HepG2 (cell line): ENCODE data around the gene VPS11. TPM values are rescaled to one million over a fixed set of nuclear protein-coding genes. Genes with fewer than 3 reads are reported as not detected.

Source experiments
- AKAP8 ChIP-seq: sonication (generic); formaldehyde crosslinking; IDR thresholded peaks from 2 replicates; pipeline ENCODE4 v1.5.1; 2020; ENCODE audit warnings: mild to moderate bottlenecking, missing genetic modification reagents
- E2F1 ChIP-seq: sonication (generic); formaldehyde crosslinking; IDR thresholded peaks from 2 replicates; pipeline ENCODE4 v1.5.0; 2020; ENCODE audit warnings: missing genetic modification reagents
- FIP1L1 ChIP-seq: fragments of 200-400 bp; formaldehyde crosslinking; IDR thresholded peaks from 2 replicates; pipeline ENCODE4 v1.6.1; 2018; ENCODE audit warnings: low read depth, mild to moderate bottlenecking, low read length, moderate library complexity, borderline replicate concordance; ENCODE audit not compliant: insufficient read depth
- FOXK1 ChIP-seq: sonication (generic); formaldehyde crosslinking; IDR thresholded peaks from 2 replicates; pipeline ENCODE4 v1.4.0; 2020; ENCODE audit warnings: low read depth, missing genetic modification reagents, borderline replicate concordance
- GATAD1 ChIP-seq: IDR thresholded peaks from 2 replicates; pipeline ENCODE4 v1.6.1; 2016; ENCODE audit warnings: missing genetic modification reagents, missing compliant biosample characterization
- HNRNPUL1 ChIP-seq: fragments of 200-400 bp; formaldehyde crosslinking; IDR thresholded peaks from 2 replicates; pipeline ENCODE4 v1.6.1; 2017; ENCODE audit warnings: low read depth, mild to moderate bottlenecking, low read length, moderate library complexity
- KDM4B ChIP-seq: sonication (generic); formaldehyde crosslinking; IDR thresholded peaks from 2 replicates; pipeline ENCODE4 v1.4.0; 2020; ENCODE audit warnings: missing genetic modification reagents
- NR1H2 ChIP-seq: sonication (generic); formaldehyde crosslinking; IDR thresholded peaks from 2 replicates; pipeline ENCODE4 v1.8.1; 2022; ENCODE audit warnings: low read depth, missing genetic modification reagents, borderline replicate concordance
- RXRB ChIP-seq: IDR thresholded peaks from 2 replicates; pipeline ENCODE4 v1.6.1; 2016; ENCODE audit warnings: borderline replicate concordance, missing genetic modification reagents, missing compliant biosample characterization
- SETDB1 ChIP-seq: sonication (generic); formaldehyde crosslinking; IDR thresholded peaks from 2 replicates; pipeline ENCODE4 v1.5.1; 2020; ENCODE audit warnings: missing genetic modification reagents, mild to moderate bottlenecking, borderline replicate concordance
- SIN3A ChIP-seq: IDR thresholded peaks from 2 replicates; pipeline ENCODE4 v1.6.1; 2011; ENCODE audit warnings: low read depth, mild to moderate bottlenecking, control low read depth, low read length, borderline replicate concordance
- TGIF2 ChIP-seq: IDR thresholded peaks from 2 replicates; pipeline ENCODE4 v1.6.1; 2016; ENCODE audit warnings: control low read depth, missing compliant biosample characterization
- ZBTB7B ChIP-seq: sonication (generic); formaldehyde crosslinking; IDR thresholded peaks from 2 replicates; pipeline ENCODE4 v1.4.0; 2020; ENCODE audit warnings: missing genetic modification reagents
- ZFP36L2 ChIP-seq: sonication (generic); formaldehyde crosslinking; IDR thresholded peaks from 2 replicates; pipeline ENCODE4 v1.4.0; 2020; ENCODE audit warnings: missing genetic modification reagents
- ZNF430 ChIP-seq: sonication (generic); formaldehyde crosslinking; IDR thresholded peaks from 2 replicates; pipeline ENCODE4 v1.9.0; 2021; ENCODE audit warnings: mild to moderate bottlenecking, missing genetic modification reagents
- ZNF609 ChIP-seq: sonication (generic); formaldehyde crosslinking; IDR thresholded peaks from 2 replicates; pipeline ENCODE4 v1.4.0; 2020; ENCODE audit warnings: mild to moderate bottlenecking, missing genetic modification reagents, borderline replicate concordance
- ZNF777 ChIP-seq: sonication (generic); formaldehyde crosslinking; IDR thresholded peaks from 2 replicates; pipeline ENCODE4 v1.4.0; 2020; ENCODE audit warnings: missing genetic modification reagents
- polyA plus RNA-seq, 8 experiments: library from polyadenylated mRNA; depleted of rRNA in 3 of 8; stranded (reverse) in 7 of 8; unstranded in 1 of 8; fragments of >200 nt; fragmentation: Illumina TruSeq in 4 of 8; extraction: Trizol in 4 of 8; gene quantifications; 2 replicates each; pipeline versions ENCODE4 v1.2.1 to v1.2.3, GENCODE V29; 2011 to 2016; ENCODE audit warnings: low read depth in 4 of 8, missing spikeins in 1 of 8, mixed read lengths in 1 of 8; ENCODE audit not compliant: insufficient read depth in 1 of 8
- total RNA-seq, 5 experiments: library from RNA; depleted of rRNA; stranded (reverse); fragments of >200 nt; fragmentation: Illumina TruSeq; extraction: Trizol; gene quantifications; 2 replicates each; pipeline ENCODE4 v1.2.3, GENCODE V29; 2016; ENCODE audit warnings: low read depth in 1 of 5
- TF ChIP-seq, protein P1 (sequence below): IDR thresholded peaks from 2 replicates; pipeline ENCODE4 v1.6.1; 2016; ENCODE audit warnings: missing biosample characterization, missing genetic modification reagents, low read depth
- TF ChIP-seq, protein P2 (sequence below): sonication (generic); formaldehyde crosslinking; conservative IDR thresholded peaks from 2 replicates; pipeline ENCODE4 v1.8.1; 2023; ENCODE audit warnings: missing genetic modification reagents
- TF ChIP-seq, protein P3 (sequence below): fragments of 450-650 bp; IDR thresholded peaks from 2 replicates; pipeline ENCODE4 v1.6.1; 2016

VPS11 gene
- total and polyA plus RNA-seq, 2 of the 13 experiments (the other 11 are each of a cell fraction or from before 2014, with no cell fraction given): 13.7 to 21.6 TPM

DNA sequence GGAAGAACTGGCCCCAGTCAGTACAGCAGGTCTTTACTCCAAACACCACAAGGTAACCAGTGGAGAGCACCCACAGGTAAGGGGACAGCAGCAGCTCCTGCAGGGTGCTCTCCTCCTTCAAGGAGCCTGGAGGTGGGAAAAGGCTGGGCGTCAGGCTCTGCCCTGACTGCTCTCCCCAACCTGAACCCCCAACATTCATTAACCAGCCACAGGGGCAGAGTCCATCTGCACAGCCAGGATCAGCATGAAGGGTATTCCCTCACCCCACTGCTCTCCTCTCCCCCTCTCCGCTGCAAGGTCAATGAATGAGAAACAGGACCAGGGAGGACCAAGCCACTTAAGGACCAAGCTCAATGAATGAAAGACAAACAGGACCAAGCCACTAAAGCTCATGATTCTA, 40.6 kb upstream of the VPS11 start (continued):
- TF ChIP-seq FIP1L1: no peak
- 0 out of 2 replicates have a peak, but pooled peaks have one; percentile 58 for TF ChIP-seq AKAP8 (CRISPR knock-in tag)
- TF ChIP-seq, protein P1, sequence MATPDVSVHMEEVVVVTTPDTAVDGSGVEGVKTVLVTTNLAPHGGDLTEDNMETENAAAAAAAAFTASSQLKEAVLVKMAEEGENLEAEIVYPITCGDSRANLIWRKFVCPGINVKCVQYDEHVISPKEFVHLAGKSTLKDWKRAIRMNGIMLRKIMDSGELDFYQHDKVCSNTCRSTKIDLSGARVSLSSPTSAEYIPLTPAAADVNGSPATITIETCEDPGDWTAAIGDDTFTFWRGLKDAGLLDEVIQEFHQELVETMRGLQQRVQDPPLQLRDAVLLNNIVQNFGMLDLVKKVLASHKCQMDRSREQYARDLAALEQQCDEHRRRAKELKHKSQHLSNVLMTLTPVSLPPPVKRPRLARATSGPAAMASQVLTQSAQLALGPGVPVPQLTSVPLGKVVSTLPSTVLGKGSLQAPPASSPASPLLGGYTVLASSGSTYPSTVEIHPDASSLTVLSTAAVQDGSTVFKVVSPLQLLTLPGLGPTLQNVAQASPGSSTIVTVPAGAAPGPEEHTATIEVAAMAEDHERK (CRISPR knock-in tag): no peak
- no peak for TF ChIP-seq ZFP36L2
- 0 out of 2 replicates have a peak, but pooled peaks have one; percentile 10 for TF ChIP-seq GATAD1 (CRISPR knock-in tag)
- TF ChIP-seq, protein P2, sequence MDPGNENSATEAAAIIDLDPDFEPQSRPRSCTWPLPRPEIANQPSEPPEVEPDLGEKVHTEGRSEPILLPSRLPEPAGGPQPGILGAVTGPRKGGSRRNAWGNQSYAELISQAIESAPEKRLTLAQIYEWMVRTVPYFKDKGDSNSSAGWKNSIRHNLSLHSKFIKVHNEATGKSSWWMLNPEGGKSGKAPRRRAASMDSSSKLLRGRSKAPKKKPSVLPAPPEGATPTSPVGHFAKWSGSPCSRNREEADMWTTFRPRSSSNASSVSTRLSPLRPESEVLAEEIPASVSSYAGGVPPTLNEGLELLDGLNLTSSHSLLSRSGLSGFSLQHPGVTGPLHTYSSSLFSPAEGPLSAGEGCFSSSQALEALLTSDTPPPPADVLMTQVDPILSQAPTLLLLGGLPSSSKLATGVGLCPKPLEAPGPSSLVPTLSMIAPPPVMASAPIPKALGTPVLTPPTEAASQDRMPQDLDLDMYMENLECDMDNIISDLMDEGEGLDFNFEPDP (CRISPR knock-in tag): no peak
- 0 out of 2 replicates have a peak, but pooled peaks have one; percentile 46 for TF ChIP-seq TGIF2 (CRISPR knock-in tag)
- TF ChIP-seq ZNF777: no peak
- no peak for TF ChIP-seq KDM4B (CRISPR knock-in tag)
- peak; percentile 40; the same call in 1 of the 2 replicates for TF ChIP-seq ZNF609 (CRISPR knock-in tag)
- TF ChIP-seq, protein P3, sequence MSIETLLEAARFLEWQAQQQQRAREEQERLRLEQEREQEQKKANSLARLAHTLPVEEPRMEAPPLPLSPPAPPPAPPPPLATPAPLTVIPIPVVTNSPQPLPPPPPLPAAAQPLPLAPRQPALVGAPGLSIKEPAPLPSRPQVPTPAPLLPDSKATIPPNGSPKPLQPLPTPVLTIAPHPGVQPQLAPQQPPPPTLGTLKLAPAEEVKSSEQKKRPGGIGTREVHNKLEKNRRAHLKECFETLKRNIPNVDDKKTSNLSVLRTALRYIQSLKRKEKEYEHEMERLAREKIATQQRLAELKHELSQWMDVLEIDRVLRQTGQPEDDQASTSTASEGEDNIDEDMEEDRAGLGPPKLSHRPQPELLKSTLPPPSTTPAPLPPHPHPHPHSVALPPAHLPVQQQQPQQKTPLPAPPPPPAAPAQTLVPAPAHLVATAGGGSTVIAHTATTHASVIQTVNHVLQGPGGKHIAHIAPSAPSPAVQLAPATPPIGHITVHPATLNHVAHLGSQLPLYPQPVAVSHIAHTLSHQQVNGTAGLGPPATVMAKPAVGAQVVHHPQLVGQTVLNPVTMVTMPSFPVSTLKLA: no peak
- no peak for TF ChIP-seq ZNF430
- no peak for TF ChIP-seq SETDB1 (CRISPR knock-in tag)
- 0 out of 2 replicates have a peak, but pooled peaks have one; percentile 36 for TF ChIP-seq SIN3A
- TF ChIP-seq RXRB (CRISPR knock-in tag): peak; percentile 28; the same call in 1 of the 2 replicates
- no peak for TF ChIP-seq NR1H2
- TF ChIP-seq ZBTB7B: peak; percentile 46; the same call in 1 of the 2 replicates
- no peak for TF ChIP-seq E2F1 (CRISPR knock-in tag)
- no peak for TF ChIP-seq HNRNPUL1
- TF ChIP-seq FOXK1 (CRISPR knock-in tag): no peak
